Measurements from ENCODE around the gene TMED3. TPM values are rescaled to one million over a fixed set of nuclear protein-coding genes. Genes with fewer than 3 reads are reported as not detected.

Gene TMED3
- total RNA-seq, 1 experiment from 2014 or later: 67.3 TPM

Other genes with a start within 250 kb of the TMED3 start
- 3.6 and 10.5 TPM in 2 replicates for gene RASGRF1, start 220.3 kb upstream of the TMED3 start, total RNA-seq (2014; rRNA removed; shearing (Covaris generic); ENCODE audit: low replicate concordance)
- 0.93 TPM in 1 of 2 replicates, not detected in the other for gene ANKRD34C, start 28.4 kb upstream of the TMED3 start, total RNA-seq (2014; rRNA removed; shearing (Covaris generic); ENCODE audit: low replicate concordance)
- 2.7 and 3.8 TPM in 2 replicates for gene MINAR1, start 121.2 kb downstream of the TMED3 start, total RNA-seq (2014; rRNA removed; shearing (Covaris generic); ENCODE audit: low replicate concordance)